Measurements from ENCODE around the gene CEP85L.
A peak's percentile ranks its signal among the peaks of the same experiment; 100 is the strongest.

Gene CEP85L

DNA sequence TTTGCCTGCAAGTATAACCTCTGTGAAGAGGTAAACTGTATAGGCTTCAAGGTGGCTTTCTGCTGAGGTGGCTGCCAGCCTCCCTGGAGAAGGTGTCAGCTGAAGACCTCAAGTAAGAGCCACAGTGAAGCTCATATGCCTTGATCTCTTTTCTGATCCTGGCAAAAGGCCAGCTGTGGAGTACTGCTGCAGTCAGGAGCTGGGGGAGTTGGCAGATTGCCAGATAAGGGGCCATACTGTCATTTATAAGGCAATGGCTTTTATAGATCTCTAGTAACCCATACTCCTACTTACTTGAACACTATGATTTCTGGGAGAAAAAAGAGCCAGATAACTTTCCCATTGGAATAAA, 8.8 kb upstream of the CEP85L start:
- no peak for DNase-seq (ENCODE audit: low spot score)

DNA sequence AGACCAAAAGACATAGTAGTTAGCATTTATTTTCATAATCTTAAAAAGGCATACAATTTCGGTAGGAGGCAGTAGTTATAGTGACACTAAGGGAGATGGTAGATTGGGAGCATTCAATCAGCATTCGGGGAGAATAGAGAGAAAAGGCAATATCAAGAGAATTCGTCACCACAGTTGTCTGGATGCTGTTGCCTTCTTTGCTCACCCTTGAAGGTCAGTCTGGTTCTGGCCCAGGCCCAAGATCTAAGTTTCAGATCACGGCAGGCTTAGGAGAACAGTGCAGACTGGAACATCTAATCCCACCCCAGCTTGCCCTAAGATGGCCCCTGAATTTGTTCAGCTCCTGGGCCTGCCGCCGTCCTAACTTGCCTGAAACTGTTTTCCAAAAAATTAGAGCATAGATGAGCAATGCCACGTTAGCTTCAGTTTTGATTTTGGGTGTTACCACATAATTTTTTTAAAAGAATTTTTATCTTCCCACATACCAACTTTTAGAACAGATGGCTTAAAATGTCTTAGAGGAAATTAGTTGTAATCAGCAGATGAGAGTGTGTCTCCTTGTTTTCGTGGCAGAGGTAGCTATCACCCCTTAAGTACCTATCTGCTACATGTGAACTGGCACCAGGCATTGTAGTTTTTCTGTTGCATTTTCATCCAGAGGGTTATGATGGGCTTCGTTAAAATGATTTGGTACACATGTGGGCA, 8.3 kb upstream of the CEP85L start:
- no peak for DNase-seq (ENCODE audit: low spot score)

DNA sequence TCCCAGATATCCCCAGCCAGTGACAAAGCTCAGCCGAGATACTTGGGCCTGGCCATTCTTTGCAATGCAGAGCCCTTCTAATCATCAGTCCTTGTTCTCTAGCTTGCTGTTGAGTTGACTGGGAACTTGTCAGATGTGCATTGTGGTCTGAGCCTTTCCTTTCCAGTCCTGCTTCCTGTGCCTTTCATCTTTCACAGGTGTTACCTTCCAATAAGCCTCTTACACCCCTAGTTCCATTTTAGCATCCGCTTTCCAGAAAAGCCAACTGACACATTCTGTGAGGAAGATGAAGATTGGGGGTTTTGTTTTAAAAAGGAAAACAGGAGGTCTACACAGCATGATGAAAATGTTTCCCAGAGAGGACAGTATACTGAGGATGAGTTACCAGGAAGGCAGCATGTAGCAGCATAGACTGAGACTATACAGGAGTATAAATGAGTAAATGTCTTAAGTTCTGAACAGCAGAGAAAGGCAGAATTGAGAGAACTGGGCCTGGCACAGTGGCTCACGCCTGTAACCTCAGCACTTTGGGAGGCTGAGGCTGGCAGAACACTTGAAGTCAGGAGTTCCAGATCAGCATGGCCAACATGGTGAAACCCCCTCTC, 5.6 kb upstream of the CEP85L start:
- DNase-seq (ENCODE audit: low spot score): no peak

DNA sequence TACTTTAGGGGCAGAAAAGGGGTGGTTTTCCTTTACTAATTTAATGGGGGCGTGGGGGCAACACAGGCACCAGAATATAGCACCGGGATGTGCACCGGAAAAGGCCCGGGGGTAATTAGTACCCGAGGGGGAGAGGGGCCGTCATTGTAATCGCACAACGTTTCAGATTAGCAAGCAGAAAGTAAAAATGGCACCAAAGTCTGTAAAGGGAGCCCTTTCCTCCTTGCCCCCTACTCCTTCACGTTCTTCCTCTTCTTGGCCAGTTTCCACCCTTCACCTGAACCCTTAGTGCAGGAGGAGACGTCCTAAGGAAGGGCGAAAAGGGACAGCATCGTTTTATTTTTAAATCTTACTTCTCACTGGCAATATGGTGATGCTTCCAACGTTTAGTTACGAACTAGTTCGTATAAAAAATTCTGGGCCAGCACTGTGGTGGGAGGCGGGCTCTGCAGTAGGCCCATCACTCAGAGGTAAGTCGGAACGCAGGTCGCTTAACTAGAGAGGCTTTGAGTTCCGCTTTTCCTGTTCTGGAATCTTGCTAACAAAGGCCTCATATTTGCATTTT, 742 bp upstream of the CEP85L start:
- no peak for DNase-seq (ENCODE audit: low spot score)

DNA sequence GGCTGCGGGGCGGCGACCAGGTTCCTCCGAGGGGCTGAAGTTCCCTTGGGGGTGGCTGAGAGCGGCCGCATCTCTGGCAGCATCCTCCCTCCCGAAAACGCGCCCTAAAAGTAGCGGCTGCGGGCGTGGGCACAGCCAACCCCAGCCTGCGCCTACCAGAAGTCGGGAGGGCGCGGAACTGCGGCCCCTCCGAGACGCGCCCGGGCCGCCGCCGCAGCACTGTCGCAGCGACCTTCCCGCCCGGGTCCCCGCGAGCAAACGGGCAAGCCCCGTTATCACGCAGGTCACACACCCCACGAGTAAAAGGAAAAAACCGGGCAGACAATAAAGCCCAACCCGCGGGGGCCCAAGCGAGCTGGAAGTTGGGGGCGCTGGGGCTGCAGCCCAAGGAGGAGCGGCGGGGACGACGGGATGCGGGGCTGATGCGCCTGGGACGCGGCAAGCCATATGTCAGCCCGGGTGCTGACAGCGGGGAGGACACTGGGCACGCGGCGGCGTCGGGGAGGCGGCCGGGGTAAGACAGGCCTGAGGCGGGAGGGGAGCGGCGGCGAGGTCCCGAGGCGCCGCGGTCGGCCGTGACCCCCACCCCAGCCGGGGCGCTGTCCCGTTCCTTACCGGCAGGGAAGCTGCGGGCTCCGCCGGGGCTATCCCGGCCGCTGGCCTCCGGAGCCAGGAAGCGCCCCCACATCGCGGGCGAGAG, 659 bp downstream of the CEP85L start:
- DNase-seq (ENCODE audit: low spot score): peak; percentile 25

DNA sequence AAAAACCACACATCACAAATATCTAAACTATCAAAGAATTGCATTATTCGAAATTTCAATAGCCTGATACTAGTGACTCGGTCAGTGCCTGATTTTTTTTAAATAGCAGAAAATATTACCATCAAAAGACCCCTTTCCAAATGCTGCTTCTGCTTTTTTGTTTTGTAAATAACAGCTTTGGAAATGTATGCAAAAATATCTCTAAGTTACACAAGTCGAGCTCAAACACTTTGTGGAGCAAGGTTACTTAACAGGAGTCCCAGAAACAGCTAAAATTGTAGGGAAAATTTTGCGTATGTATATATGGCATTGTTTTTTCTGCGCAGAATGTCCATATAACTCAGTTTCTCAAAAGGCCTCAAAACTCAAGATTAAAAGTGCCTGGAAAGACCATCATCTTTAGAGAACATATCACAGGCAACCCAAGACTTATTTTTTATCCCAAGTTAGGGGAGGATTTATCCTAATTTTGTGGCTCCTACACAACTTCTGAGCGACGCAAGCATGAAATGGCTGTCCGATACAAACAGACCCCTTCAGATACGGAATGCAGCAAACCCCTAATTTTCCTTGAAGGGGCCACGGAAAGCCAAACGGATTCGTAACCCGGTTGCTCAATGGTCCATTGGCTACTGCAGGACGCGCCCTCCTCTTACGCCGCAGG, 1.3 kb downstream of the CEP85L start:
- DNase-seq (ENCODE audit: low spot score): peak; percentile 42

DNA sequence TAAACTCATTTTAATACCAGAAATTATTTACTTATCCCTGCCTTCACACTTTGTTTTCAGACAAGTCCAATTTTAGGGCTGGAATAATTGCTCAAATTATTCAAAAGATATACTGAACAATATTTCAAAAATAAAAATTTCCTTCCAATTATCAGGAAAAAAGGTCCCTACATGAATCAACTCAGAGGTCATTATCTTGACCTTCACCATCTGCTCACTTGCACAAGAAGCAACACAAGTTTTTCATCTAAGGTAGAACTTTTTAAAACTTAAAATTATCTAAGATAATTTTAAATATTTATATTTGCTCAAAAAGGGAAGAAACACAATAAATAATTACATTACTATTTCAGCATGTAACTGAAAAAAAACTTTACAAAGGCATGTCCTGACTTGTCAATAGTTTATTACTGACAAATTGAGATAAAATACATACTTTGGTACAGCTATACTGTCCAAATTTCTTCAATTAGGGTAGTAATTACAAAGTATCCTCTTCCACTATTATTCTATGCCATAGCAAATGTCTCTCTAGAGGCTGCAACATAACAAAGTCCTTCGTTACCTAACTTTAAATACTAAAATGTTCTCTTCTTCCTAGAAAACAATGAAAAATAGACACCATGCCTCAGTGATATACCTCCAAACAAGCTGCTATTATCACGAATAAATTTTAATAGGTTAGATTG, 2.4 kb downstream of the CEP85L start:
- DNase-seq (ENCODE audit: low spot score): no peak

DNA sequence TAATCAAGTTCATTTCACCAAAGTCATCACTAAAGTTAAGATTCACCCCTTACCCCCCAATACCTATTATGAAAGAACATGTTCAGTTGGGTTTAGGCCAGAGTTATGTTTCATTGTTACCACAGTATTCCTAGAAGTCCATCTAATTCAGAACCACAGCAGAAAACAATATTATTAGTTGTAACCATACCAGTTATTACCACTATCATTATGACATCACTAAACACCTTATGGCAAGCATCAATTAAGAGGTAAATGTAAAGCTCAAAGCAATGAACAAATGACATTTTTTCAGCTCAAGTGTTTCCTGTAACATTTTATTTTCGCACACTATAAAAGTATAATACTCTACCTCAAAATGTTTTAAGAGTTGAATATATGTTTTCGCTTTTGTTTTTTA, 4.4 kb downstream of the CEP85L start:
- no peak for DNase-seq (ENCODE audit: low spot score)

DNA sequence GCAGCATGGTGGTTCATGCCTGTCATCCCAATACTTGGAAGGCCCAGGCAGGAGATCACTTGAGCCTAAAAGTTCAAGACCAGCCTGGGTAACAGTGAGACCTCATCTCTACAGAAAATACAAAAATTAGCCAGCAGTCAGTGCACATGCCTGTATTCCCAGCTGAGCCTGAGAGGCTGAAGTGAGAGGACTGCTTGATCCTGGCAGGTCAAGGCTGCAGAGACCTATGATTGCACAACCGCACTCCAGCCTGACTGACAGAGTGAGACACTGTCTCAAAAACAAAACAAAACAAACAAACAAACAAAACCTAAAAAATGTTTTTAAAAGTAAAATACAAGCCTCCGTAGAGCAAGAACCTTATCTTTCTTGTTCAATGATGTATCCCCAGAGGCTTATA, 6.0 kb downstream of the CEP85L start:
- no peak for DNase-seq (ENCODE audit: low spot score)

DNA sequence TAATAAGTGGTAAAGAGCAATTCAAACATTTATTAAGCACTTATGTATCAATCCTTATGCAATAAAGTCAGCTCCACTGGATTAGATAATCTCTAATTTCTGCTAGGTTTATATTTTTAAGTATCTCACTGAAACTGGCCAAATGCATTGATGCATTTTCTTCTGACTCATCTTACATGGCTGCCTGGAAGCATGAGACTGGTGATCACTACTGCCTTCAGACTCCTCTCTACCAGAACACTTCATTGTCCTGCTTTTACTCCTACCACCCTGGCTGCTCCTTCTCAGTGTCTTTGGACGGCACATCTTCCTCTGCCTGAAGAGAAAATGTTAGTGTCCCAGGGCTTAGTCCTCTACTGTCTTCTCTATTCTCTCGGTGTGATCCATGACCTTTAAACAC, 7.4 kb downstream of the CEP85L start:
- no peak for DNase-seq (ENCODE audit: low spot score)

DNA sequence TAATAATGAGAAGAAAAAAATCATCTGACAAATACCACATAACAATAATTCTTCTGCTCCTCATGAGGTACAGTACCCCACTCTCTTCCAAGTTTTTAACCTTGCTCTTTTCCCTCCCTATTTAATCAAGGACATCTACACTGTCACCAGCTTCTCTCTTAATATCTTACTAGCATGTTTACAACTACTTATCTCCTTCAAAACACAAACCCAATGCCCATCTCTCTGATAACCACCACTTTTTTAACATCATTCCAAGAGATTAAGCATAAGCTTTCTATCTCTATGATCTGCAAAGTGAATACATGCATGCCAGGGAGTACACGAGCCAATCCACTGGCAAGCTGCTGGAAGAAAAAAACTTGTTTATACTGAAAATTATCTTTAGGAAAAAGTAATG, 10.3 kb downstream of the CEP85L start:
- no peak for DNase-seq (ENCODE audit: low spot score)

DNA sequence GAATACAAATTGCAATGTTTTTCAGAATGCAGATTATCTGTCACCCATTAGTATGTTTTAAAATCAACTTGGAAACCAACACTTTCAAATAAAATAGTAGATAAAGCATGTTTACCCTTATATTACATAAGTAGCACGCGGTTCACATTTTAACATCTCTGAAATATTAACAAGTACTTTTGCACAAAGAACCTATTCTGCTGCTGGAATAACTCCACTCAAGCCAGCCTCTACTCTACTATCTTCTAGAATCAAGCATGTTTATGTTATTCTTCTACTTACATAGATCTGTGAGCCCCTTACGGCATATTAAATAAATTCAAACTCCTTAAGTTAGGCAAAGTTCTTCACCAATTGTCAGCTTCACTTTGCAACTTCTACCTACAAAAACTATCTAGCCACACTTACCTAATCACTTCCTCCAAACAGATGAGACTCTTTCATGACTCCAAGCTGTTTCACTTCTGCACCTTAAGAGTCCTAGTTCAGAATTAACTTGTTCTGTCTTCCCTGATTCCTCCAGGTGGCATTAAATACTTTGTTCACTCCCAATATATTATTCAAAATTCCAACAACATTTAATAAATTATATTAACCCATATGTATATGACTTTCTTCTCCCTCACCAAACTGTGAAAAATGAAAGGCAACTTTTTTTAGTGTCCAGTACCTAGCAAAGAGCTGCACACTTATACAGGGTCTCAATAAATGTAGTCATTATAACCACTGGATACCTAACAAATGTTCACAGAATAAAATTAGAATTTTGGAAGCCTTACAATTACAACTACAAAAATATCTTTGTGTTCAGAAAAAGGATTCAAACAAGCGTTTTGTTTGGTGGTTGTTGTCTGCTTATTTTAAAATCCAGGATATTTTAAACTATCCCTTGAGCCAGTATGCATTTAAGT, 12.1 kb downstream of the CEP85L start:
- no peak for DNase-seq (ENCODE audit: low spot score)

DNA sequence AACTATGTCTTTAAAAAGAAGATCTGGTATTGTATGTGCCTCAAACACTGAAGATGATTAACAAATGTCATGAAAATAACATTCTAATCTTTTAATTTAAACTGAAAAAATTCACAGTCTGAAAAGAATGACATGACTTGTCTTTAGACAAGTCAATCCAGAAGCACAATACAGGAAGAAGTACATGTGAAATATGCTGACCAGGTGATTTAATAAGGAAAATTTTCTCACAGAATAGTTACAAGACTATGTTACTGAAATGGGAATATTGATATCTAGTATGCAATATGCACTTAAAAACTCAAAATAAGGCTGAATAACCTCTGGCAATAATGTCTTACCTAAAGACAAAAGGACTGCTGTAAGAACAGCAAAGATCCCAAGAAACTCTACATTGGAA, 13.1 kb downstream of the CEP85L start:
- no peak for DNase-seq (ENCODE audit: low spot score)

DNA sequence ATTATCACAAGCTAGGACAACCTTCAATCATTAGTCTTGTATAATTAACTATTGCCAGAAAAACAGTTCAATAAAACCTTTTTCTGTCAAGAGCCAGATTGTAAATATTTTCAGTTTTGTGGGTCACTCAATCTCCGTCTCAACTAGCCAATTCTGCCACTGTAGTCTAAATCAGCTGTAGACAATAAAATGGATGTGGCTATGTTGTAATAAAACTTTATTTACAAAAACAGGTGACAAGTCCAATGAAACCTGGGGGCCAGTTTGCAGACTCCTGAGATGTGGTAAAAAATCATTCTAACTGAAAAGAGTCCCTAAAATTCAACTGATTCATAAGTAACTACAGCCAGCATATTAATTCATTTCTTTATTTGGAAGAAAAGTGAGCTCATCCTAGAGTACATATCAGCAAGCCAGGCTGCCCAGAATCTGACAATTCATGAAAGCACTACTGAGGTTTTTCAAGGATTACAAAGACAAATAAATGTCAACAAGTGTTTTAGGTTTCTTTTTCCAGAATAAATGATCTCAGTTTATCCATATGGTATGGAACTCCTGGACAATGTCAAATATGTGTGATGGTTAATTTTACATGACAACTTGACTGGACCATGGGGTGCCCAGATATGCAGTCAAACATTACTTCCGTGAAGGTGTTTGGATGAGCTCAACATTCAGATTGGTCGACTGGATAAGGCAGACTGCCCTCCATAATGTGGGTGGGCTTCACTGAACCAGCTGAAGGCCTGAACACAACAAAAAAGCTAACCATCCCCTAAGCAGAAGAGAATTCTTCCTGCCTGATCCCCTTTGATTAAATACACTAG, 15.3 kb downstream of the CEP85L start:
- DNase-seq (ENCODE audit: low spot score): no peak

DNA sequence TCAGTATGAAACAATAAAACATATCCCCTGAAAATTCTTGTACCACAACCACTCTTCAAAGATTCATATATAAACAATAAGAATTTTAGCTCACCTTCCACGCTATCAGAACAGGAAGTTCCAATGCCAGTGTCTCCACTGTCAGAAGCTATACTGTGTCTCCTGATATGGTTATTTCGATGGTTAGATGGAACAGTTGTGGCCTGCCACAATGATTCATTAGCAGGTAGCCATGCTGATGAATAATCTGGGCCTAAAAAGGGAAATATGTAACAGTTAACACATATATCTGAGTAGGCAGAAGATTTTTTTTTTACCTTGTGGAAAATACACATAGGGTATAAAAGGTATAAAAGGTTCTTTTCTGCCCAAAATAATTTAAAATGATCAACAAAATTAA, 19.0 kb downstream of the CEP85L start:
- DNase-seq (ENCODE audit: low spot score): no peak

DNA sequence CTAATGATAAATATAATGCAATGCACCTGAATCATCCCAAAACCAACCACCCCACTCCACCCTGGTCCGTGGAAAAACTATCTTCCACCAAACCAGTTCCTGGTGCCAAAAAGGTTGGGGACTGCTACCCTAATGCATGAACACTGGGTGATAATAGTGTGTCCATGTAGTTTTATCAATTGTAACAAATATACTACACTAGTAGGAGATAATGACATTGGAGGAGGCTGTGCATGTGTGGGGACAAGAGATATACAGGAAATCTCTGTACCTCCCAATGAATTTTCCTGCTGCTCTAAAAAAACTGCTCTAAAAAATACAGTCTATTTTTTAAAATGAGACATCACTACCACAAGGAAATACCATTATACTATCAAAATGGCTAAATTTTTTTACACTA, 20.5 kb downstream of the CEP85L start:
- DNase-seq (ENCODE audit: low spot score): no peak

DNA sequence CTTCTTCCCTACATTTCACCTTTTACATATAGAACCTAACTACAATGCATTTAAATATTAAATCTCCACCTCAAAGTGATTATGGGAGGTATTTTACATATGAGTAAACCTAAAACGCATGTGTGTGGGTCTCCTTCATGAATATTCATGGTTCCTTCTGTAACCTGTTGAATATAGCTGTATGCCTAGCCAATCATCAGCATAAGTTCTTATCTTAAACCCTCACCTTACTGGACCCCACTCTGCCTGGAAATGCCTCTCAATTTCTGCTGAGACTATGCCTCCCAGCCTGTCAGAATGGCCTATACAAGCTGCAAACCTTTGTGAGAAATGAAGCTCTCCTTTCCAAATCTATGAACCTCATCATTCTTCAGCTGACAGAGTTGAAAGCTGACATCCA, 21.3 kb downstream of the CEP85L start:
- DNase-seq (ENCODE audit: low spot score): no peak

DNA sequence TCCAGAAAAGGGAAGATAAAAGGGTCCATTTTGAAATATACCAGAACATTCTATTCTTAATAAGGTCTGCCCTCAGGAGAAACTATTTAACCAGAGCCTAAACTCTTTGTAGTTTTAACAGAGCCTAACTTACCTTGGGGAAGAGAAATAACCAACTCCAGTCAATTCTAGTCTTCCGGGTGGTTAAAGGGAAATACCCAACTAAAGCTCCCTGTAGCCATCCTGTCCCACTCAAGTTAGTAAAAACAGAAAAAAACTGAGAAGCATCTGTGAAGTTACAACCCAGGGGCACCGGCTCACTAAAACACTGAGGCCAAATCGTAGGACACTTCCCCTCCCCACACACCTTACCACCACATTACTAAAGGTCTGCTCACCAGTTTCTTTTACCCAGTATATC, 23.7 kb downstream of the CEP85L start:
- no peak for DNase-seq (ENCODE audit: low spot score)

DNA sequence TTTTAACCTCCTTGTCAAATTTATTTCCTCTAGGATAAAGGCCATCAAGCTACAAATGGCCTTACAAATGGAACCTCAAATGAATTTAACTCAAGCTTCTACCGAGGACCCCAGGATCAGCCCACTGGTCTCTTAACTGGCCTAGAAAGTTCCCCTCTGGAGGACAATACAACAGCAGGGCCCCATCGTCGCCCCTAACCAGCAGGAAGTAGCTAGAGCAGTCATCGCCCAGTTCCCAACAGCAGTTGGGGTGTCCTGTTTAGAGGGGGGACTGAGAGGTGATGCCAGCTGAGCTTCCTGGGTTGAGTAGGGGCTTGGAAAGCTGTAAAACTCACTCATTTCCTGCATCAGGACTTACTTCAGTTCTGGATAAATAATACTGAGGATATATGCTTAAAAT, 25.6 kb downstream of the CEP85L start:
- no peak for DNase-seq (ENCODE audit: low spot score)

DNA sequence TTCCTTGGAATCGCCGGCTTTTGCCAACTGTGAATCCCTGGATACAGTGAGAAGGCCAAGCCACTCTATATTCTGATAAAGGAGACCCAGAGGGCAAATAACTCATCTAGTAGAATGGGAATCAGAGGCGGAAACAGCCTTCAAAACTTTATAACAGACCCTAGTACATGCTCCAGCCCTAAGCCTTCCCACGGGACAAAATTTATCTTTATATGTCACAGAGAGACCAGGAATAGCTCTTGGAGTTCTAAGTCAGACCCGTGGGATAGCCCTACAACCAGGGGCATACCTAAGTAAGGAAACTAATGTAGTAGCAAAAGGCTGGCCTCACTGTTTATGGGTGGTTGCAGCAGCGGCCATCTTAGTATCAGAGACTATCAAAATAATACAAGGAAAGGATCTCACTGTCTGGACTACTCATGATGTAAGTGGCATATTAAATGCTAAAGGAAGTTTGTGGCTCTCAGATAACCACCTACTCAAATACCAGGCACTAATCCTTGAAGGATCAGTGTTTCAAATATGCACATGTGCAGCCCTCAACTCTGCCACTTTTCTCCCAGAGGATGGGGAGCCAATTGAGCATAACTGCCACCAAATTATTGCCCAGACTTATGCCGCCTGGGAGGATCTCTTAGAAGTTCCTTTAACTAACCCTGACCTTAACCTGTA, 29.5 kb downstream of the CEP85L start:
- DNase-seq (ENCODE audit: low spot score): no peak
